Activated naive CD8-positive, alpha-beta T cell (primary cell): Measurements from ENCODE around the gene HCK.
A peak's percentile ranks its signal among the peaks of the same experiment; 100 is the strongest.

Experiments
- H3K27ac Mint-ChIP-seq: one replicate; pipeline ENCODE4 v1.8.0; 2021; ENCODE audit warnings: mixed read lengths
- H3K27me3 Mint-ChIP-seq: one replicate; pipeline ENCODE4 v1.8.0; 2021; ENCODE audit warnings: mixed read lengths
- H3K36me3 Mint-ChIP-seq: one replicate; pipeline ENCODE4 v1.8.0; 2021; ENCODE audit warnings: mixed read lengths
- H3K4me1 Mint-ChIP-seq: one replicate; pipeline ENCODE4 v1.8.0; 2021; ENCODE audit warnings: low read depth, mixed read lengths
- H3K4me3 Mint-ChIP-seq: one replicate; pipeline ENCODE4 v1.8.0; 2021; ENCODE audit warnings: mild to moderate bottlenecking, mixed read lengths
- H3K9me3 Mint-ChIP-seq: one replicate; pipeline ENCODE4 v1.8.0; 2021; ENCODE audit warnings: low read depth, mixed read lengths

The HCK gene

DNA sequence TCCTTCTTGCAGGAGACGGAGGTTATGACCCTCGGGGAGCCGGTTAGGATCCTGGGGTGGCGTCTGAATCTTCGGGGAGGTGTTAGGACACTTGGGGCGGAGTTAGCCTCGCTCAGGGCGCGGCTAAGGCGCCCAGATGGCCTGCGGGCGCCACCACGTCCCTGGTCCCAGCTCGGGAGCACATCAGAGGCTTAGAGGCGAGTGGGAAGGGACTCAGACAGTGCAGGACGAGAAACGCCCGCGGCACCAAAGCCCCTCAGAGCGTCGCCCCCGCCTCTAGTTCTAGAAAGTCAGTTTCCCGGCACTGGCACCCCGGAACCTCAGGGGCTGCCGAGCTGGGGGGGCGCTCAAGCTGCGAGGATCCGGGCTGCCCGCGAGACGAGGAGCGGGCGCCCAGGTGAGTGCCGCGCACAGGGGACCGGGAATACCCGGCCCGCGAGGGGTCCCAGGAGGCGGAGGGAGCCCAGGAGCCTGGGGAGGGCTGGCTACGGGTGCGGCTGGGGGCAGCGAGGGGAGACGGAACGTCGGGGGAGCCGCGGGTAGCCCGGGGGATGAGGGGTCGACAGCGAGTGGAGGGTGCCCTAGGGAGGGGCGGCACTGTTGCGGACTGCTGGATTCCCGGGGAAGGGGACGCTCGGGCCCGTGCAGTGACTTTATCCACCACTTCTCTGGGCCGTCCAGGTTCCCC is at the start of gene HCK:
Gene HCK, plus strand, starts transcription at position 153 of the 688 bp plus-strand sequence.
- Mint-ChIP-seq H3K4me1 (peaks cover 17% of the 10 kb centered on the region), H3K4me3 (peak within 1 kb of the TSS; percentile 83), H3K27ac (no peak within 1 kb of the TSS), H3K36me3 (no peaks in the 10 kb centered on the region), H3K27me3 (peaks cover 41% of the 10 kb centered on the region), H3K9me3 (no peaks in the 10 kb centered on the region)

DNA sequence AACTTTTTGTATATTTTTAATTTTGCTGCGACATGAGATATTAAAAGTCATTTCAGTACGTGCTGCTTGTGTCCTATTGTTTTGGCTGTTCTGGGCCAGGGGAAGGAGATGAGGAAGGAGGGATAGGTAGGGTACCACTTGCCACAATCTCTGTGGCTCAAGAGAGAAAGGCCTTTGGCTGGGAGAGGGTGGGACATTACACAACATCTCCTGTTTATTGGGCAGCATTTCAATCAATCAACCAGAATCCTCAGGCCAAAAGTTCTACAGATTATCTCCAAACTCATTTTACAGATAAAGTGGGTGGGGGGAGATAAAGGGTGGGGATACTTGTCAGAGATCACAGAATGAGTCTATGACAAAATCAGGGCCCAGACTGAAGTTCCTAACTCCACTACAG is 48.7 kb upstream of the HCK start:
- H3K27ac Mint-ChIP-seq: no peak overlapping the region
- H3K4me3 Mint-ChIP-seq: no peak overlapping the region
- H3K27me3 Mint-ChIP-seq: peaks cover 2% of the 10 kb centered on the region
- no peaks in the 10 kb centered on the region for H3K36me3 Mint-ChIP-seq
- no peaks in the 10 kb centered on the region for H3K4me1 Mint-ChIP-seq
- no peaks in the 10 kb centered on the region for H3K9me3 Mint-ChIP-seq

DNA sequence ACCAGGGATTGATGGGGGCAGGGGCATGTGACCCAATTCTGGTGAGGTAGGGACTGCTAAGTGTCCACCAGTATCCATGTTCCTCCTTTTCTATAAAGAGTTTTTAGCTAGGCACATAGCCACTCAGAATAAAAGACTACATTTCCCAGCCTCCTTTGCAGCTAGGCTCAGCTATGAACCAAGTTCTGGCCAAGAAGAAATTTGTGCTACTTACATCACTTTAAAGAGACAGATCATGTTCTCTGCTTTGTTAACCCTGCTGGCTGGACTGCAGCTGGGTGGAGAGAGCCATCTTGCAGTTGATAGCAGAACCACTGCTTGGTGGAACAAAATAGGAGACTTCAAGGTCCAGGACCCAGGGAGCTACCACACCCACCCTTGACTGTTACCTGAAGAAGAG is 47.1 kb upstream of the HCK start:
- no peaks in the 10 kb centered on the region for H3K9me3 Mint-ChIP-seq
- H3K36me3 Mint-ChIP-seq: no peaks in the 10 kb centered on the region
- no peak overlapping the region for H3K27ac Mint-ChIP-seq
- no peaks in the 10 kb centered on the region for H3K4me1 Mint-ChIP-seq
- no peak overlapping the region for H3K4me3 Mint-ChIP-seq
- H3K27me3 Mint-ChIP-seq: peaks cover 2% of the 10 kb centered on the region

DNA sequence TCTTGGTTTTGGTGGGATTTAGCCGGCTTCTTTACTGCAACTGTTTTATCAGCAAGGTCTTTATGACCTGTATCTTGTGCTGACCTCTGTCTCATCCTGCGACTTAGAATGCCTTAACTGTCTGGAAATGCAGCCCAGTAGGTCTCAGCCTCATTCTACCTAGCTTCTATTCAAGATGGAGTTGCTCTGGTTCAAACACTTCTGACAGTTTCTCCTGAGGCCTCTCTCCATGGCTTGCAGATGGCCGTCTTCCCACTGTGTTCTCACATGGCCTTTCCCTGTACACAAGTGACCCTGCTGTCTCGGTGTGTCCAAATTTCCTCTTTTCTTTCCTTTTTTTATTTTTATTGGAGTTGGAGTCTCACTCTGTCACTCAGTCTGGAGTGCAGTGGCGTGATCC is 46.0 kb upstream of the HCK start:
- H3K27me3 Mint-ChIP-seq: peaks cover 2% of the 10 kb centered on the region
- no peaks in the 10 kb centered on the region for H3K36me3 Mint-ChIP-seq
- no peak overlapping the region for H3K27ac Mint-ChIP-seq
- H3K9me3 Mint-ChIP-seq: no peaks in the 10 kb centered on the region
- no peak overlapping the region for H3K4me3 Mint-ChIP-seq
- no peaks in the 10 kb centered on the region for H3K4me1 Mint-ChIP-seq

DNA sequence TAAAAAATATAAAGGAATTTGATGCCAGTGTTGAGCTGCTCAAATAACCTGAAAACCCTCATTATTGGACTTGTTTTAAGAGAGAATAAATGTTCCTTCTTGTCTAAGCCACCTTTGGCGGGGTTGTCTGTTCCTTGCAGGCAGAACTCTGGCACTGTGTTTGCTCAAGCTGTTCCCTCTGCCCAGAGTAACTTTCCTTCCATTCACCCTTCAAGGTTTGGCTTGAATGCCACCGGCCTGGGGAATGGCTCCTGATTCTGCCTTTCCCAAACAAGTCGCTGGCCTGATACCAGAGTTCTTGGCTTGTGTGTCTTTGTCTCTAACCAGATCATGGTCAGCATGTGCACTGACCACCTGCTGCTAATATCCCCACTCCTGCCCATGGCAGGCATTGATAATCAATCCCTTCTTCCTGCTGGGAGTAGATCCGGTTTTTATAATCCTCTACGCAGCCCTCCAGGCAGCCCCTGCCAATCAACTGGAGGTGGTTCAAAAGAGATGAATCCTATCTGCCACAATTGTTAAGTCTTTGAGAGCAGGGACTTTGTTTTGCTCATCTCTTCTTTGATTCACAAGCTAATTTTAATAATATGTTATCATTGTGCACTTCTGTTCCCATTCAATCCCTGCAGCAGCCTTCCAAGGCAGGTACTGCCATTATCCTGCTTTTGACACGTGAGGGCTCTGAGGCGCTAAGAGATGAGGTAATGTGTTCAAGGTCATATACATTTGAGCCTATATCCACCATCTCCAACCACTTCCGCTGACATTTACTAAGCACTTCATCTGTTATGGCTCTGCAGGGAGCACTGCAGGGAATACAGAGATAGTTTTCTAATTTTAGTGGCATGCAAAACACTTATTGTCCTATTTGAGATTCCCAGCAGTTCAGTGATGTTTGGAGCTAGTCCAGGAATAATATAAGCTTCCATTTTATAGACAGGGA is 44.9 kb upstream of the HCK start:
- Mint-ChIP-seq H3K4me1 (no peaks in the 10 kb centered on the region), H3K9me3 (no peaks in the 10 kb centered on the region), H3K4me3 (no peak overlapping the region), H3K27me3 (peaks cover 5% of the 10 kb centered on the region), H3K27ac (no peak overlapping the region), H3K36me3 (no peaks in the 10 kb centered on the region)

DNA sequence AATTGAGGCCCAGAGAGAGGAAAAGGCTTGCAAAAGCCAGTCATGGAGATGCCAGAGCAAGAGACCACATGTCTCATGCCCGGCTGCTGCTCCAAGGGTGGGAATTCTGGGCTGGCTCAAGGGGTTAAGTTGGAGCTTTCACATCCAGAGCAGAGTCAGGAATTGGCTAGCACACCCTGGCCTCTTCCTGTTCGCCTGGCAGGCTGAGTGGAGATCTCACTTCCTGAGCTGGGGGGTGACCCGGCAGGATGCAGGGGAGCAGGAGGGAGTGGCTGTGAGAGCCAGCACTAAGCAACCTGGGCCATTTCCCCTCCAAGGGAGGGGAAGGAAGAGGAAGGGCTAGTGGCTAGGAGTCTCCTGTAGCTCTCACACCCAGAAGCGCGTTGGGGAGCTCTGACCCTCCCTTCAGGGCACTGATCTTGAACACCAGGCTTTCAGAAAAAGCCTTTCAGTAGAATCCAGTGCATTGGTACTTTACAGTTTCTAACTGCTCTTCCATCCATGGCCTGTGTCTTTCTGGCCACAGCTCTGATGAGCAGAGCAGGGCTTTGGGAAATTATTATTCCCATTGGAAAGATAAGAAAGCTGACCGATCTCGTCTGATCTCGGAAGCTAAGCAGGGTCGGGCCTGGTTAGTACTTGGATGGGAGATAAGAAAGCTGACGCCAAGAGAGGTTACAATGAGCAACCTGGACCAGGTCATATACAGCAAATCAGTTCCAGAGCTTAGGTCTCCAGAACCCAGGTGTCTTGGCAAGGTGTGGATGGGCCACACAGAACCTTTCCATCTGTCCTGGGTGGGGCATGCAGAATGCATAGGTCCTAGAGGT is 44.0 kb upstream of the HCK start:
- H3K4me1 Mint-ChIP-seq: no peaks in the 10 kb centered on the region
- H3K27me3 Mint-ChIP-seq: peaks cover 5% of the 10 kb centered on the region
- no peaks in the 10 kb centered on the region for H3K9me3 Mint-ChIP-seq
- H3K4me3 Mint-ChIP-seq: no peak overlapping the region
- no peaks in the 10 kb centered on the region for H3K36me3 Mint-ChIP-seq
- H3K27ac Mint-ChIP-seq: no peak overlapping the region

DNA sequence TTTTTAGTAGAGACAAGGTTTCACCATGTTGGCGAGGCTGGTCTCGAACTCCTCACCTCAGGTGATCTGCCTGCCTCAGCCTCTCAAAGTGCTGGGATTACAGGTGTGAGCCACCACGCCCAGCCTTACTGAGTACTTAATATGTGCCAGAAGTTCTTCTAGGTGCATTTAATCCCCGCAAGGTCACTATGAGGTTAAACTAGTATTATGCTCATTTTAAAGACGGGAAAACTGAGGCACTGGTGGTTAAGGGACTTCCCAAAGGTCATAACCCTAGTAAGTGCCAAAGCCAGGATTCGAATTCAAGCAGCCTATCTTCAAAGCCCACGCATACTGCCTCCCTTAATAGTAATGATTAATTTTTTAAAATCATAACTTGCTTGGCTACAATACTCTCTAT is 42.5 kb upstream of the HCK start:
- no peak overlapping the region for H3K27ac Mint-ChIP-seq
- H3K4me3 Mint-ChIP-seq: no peak overlapping the region
- H3K27me3 Mint-ChIP-seq: peaks cover 5% of the 10 kb centered on the region
- H3K4me1 Mint-ChIP-seq: no peaks in the 10 kb centered on the region
- no peaks in the 10 kb centered on the region for H3K9me3 Mint-ChIP-seq
- H3K36me3 Mint-ChIP-seq: no peaks in the 10 kb centered on the region

DNA sequence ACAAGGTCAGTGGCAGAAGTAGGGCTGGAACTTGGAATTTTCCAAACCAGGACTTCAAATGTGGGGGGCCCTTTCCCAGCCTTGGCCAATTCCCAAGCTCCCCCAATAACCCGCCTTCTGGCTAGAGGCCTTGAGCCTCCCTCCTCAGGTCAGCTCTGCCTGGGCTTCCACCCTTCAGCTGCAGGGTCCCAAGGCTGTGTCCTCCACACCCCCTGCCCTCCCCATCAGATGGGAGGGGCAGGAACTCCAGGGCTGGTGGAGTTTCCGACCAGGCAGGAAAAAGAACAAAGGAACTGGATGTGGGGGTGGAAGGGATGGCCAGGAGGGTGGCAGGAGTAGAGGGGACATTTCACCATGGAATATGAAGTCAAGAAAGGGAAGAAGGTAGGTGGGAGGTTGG is 41.9 kb upstream of the HCK start, which contains the start of gene CCM2L:
Gene CCM2L, plus strand, starts transcription at position 338 of the 400 bp plus-strand sequence. Its CDS starts 17 bp downstream, at position 355.
- Mint-ChIP-seq H3K27ac (no peak within 1 kb of the TSS), H3K27me3 (peaks cover 5% of the 10 kb centered on the region), H3K36me3 (no peaks in the 10 kb centered on the region), H3K4me3 (no peak within 1 kb of the TSS), H3K4me1 (no peaks in the 10 kb centered on the region), H3K9me3 (no peaks in the 10 kb centered on the region)

DNA sequence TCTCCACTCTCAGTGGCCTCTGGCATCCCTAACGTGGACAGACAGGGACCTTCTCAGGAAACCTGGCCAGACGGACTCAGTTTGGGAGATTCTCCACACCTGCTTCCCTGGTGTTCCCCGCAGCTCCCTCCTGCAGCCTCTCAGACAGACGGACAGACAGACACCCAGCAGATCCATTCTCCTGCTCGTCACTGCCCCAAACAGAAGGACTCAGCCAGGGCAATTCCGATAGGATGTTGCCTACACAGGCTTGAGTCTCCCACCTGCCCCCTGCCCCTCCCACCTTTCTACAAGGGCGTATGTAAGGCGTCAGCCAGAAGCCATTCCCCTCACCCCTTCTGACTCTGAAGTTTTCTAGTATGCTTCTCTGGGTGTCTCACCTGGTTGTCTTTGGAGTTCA is 41.4 kb upstream of the HCK start:
- Mint-ChIP-seq H3K4me3 (no peak overlapping the region), H3K36me3 (no peaks in the 10 kb centered on the region), H3K9me3 (no peaks in the 10 kb centered on the region), H3K27me3 (peaks cover 11% of the 10 kb centered on the region), H3K4me1 (no peaks in the 10 kb centered on the region), H3K27ac (no peak overlapping the region)

DNA sequence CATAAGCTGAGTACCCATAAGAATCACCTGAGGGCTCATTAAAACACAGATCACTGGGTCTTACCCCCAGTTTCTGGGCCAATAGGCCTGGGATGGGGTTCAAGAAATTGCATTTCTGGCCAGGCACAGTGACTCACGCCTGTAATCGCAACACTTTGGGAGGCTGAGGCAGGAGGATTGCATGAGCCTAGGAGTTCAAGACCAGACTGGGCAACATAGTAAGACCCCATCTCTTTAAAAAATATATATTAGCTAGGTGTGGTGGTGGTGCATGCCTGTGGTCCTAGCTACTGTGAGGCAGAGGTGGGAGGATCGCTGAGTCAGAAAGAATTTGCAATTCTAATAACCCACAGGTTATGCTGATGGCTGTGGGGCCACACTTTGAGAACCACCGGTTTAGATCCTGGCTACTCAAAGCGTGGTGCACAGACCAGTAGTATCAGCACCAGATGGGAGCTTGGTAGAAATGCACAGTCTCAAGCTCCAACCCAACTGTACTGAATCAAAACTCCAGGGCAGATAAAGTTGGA is 39.8 kb upstream of the HCK start:
- Mint-ChIP-seq H3K9me3 (no peaks in the 10 kb centered on the region), H3K27ac (no peak overlapping the region), H3K4me3 (no peak overlapping the region), H3K36me3 (no peaks in the 10 kb centered on the region), H3K27me3 (peaks cover 13% of the 10 kb centered on the region), H3K4me1 (no peaks in the 10 kb centered on the region)

DNA sequence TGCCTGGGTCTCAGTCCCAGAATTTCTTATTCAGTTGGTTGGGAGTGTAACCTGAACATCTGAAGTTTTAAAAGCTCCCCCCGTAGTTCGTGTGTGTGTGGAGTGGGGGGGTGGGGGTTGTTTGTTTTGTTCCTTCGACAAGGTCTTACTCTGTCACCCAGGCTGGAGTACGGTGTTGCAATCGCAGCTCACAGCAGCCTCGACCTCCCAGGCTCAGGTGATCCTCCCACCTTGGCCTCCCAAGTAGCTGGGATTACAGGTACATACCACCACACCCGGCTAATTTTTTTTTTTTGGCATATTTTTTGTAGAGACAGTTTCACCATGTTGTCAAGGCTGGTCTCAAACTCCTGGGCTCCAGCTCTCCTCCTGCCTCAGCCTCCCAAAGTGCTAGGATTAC is 38.7 kb upstream of the HCK start:
- Mint-ChIP-seq H3K27me3 (peaks cover 18% of the 10 kb centered on the region), H3K4me3 (no peak overlapping the region), H3K36me3 (no peaks in the 10 kb centered on the region), H3K4me1 (peaks cover 4% of the 10 kb centered on the region), H3K9me3 (no peaks in the 10 kb centered on the region), H3K27ac (no peak overlapping the region)

DNA sequence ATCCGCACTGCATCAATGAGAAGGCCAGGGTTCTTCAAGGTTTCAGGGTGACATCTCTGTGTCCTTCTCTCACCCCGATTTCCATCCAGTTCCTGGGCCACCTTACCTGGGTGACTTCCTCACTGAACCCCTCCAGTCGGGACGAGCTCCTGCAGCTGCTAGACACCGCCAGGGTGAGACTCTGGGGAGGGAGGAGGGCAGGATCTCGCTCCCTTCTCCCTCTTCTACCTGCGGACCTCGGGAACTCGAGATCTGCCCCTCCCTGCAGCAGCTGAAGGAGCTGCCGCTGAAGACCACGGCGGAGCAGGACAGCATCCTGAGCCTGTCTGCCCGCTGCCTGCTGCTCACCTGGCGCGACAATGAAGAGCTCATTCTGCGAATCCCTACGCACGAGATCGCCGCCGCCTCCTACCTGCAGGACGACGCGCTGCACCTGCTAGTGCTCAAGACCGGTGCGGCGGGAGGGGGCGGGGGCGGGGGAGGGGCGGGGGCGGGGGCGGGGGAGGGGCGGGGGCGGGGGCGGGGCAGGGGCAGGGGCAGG is 34.3 kb upstream of the HCK start:
- Mint-ChIP-seq H3K27me3 (peaks cover 38% of the 10 kb centered on the region), H3K4me3 (peak overlapping the region; percentile 76), H3K36me3 (peaks cover 2% of the 10 kb centered on the region), H3K27ac (no peak overlapping the region), H3K9me3 (no peaks in the 10 kb centered on the region), H3K4me1 (peaks cover 18% of the 10 kb centered on the region)

DNA sequence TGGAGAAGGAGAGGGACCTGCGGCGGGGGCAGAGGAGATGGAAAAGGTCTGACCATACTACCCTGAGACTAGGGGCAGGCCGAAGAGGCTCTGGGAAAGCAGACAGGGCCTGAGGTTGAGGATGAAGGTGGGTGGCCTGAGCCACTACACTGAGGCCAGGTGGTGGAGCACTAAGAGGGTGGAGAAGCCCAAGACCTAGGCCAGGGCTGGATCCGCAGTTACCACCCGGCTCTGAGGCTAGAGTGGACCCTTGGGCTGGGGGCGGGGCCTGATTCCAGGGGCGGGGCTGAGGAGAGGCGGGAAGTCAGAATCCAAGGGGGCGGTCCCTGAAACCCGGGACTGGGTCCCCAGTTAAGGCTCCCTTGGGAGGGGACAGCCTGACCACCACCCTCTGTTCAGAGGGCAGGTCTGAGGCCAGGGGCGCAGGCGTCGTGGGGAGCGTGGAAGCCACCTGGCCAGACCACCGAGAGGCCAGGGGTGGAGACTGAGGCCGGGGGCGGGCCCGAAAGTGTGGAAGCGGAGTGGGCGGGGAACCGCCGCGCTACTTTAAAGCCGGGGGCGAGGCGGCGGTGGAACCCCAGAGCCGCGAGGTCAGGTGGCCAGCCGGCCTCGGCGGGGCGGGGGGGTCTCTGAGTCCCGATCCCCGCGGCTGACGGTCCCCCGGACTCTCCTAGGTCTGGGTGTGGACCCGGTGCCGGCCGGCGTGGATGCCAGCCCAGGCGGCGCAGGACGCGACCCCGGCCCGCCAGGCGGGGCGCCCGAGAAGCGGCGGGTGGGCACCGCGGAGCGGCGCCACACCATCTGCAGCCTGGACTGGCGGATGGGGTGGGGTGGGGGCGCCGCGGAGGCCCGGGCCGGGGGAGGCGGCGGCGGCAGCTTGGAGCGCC is 33.5 kb upstream of the HCK start:
- H3K4me1 Mint-ChIP-seq: peaks cover 18% of the 10 kb centered on the region
- peaks cover 2% of the 10 kb centered on the region for H3K36me3 Mint-ChIP-seq
- H3K27me3 Mint-ChIP-seq: peaks cover 43% of the 10 kb centered on the region
- H3K27ac Mint-ChIP-seq: no peak overlapping the region
- peak overlapping the region; percentile 76 for H3K4me3 Mint-ChIP-seq
- H3K9me3 Mint-ChIP-seq: no peaks in the 10 kb centered on the region

DNA sequence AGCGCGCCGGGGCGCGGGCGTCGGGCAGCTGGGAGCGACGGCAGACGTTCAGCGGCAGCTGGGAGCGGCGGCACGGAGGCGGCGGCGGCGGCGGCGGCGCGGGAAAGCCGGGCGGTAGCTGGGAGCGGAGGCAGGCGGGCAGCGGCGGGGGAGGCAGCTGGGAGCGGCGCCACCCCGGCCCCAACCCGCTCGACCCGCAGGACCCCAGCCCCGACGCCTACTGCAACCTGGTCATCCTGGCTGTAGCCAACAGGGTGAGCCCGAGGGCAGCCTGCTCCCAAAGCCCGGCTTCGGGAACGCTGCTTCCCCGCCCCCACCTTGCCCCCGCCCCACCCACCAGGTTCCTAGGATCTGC is 32.9 kb upstream of the HCK start:
- no peaks in the 10 kb centered on the region for H3K9me3 Mint-ChIP-seq
- H3K4me3 Mint-ChIP-seq: peak overlapping the region; percentile 89
- H3K4me1 Mint-ChIP-seq: peaks cover 18% of the 10 kb centered on the region
- peaks cover 2% of the 10 kb centered on the region for H3K36me3 Mint-ChIP-seq
- H3K27me3 Mint-ChIP-seq: peaks cover 43% of the 10 kb centered on the region
- no peak overlapping the region for H3K27ac Mint-ChIP-seq
